Neutrophil (primary cell): Measurements from ENCODE around the gene GAB3.
"Not testable (repeated sequence)": the region's sequence is repeated elsewhere in the genome, so short reads cannot be mapped to it uniquely, and the experiment has no call there.

Experiments used
- H3K27ac ChIP-seq: fragments of 200-600 bp; sonication (generic); 2 replicates; pipeline ENCODE4 v1.5.1; 2016; ENCODE audit warnings: mild to moderate bottlenecking, moderate library complexity
- H3K27me3 ChIP-seq: fragments of 200-600 bp; sonication (generic); 2 replicates; pipeline ENCODE4 v1.6.0; 2016; ENCODE audit warnings: mild to moderate bottlenecking
- H3K36me3 ChIP-seq: fragments of 200-600 bp; sonication (generic); 2 replicates; pipeline ENCODE4 v1.5.1; 2017
- H3K4me1 ChIP-seq, 2 experiments: fragments of 200-600 bp in 1 of 2; sonication (generic) in 1 of 2; 1 replicate in 1 of 2; 2 replicates in 1 of 2; pipeline versions ENCODE4 v1.5.1 to v1.6.1; 2013 to 2016; ENCODE audit warnings: low read depth in 1 of 2, low read length in 1 of 2, mild to moderate bottlenecking in 1 of 2, moderate library complexity in 1 of 2; ENCODE audit not compliant: control insufficient read depth in 1 of 2, insufficient read depth in 1 of 2
- H3K4me3 ChIP-seq, 2 experiments: fragments of 200-600 bp in 1 of 2; sonication (generic) in 1 of 2; 1 replicate in 1 of 2; 2 replicates in 1 of 2; pipeline ENCODE4 v1.5.1; 2013 to 2016; ENCODE audit warnings: low read depth in 1 of 2, low read length in 1 of 2, mild to moderate bottlenecking in 1 of 2, moderate library complexity in 1 of 2
- H3K9me3 ChIP-seq: fragments of 200-600 bp; sonication (generic); 2 replicates; pipeline ENCODE4 v1.5.1; 2016
- TF ChIP-seq, protein P1 (sequence below): fragments of 200-600 bp; sonication (generic); IDR thresholded peaks from 2 replicates; pipeline ENCODE4 v1.5.1; 2016; ENCODE audit warnings: antibody characterized with exemption

Gene GAB3

GRCh38 chrX:154654925-154655324 lies 96.0 kb downstream of the GAB3 start:
- H3K27me3 ChIP-seq = no peaks in the 10 kb centered on the region
- H3K4me1 ChIP-seq = no peaks in the 10 kb centered on the region
- no peak overlapping the region for H3K27ac ChIP-seq
- H3K36me3 ChIP-seq = no peaks in the 10 kb centered on the region
- H3K4me3 ChIP-seq = no peak overlapping the region
- H3K9me3 ChIP-seq = no peaks in the 10 kb centered on the region
- TF ChIP-seq, protein P1, sequence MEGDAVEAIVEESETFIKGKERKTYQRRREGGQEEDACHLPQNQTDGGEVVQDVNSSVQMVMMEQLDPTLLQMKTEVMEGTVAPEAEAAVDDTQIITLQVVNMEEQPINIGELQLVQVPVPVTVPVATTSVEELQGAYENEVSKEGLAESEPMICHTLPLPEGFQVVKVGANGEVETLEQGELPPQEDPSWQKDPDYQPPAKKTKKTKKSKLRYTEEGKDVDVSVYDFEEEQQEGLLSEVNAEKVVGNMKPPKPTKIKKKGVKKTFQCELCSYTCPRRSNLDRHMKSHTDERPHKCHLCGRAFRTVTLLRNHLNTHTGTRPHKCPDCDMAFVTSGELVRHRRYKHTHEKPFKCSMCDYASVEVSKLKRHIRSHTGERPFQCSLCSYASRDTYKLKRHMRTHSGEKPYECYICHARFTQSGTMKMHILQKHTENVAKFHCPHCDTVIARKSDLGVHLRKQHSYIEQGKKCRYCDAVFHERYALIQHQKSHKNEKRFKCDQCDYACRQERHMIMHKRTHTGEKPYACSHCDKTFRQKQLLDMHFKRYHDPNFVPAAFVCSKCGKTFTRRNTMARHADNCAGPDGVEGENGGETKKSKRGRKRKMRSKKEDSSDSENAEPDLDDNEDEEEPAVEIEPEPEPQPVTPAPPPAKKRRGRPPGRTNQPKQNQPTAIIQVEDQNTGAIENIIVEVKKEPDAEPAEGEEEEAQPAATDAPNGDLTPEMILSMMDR = no peak

- Histone ChIP-seq H3K9me3 (no peaks in the 10 kb centered on the region), H3K36me3 (no peaks in the 10 kb centered on the region), H3K4me3 (no peak overlapping the region), H3K4me1 (no peaks in the 10 kb centered on the region), H3K27me3 (no peaks in the 10 kb centered on the region), H3K27ac (no peak overlapping the region)
- TF ChIP-seq, protein P1 = no peak
These were observed 96.5 kb downstream of the GAB3 start for GRCh38 chrX:154654372-154654771.

DNA sequence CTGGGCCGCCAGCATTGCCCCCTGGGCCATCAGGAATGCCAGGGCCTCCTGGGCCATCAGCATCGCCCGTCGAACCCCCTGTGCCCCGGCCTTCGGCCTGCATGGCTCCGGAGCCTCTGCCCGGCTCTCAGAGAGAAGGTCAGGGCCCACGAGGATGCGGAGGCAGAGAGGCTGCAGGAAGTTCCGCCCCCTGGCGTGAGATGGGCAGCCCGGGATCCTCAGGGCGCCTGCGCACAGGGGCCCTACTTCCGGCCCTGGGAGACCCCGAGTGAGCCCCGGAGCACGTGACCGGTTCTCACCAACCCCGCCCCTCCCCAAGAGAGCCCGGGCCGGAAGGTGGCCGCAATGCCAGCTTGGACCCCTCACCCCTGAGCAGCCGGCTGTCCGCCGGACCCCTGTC lies 97.5 kb downstream of the GAB3 start, which contains the start of gene CTAG2:
TSS of gene CTAG2 (minus strand) at position 167 of the 400 bp plus-strand sequence. CDS start at position 103, 64 bp downstream.
- H3K4me1 ChIP-seq, H3K4me3 ChIP-seq, H3K27me3 ChIP-seq, H3K36me3 ChIP-seq, H3K27ac ChIP-seq, H3K9me3 ChIP-seq: not testable (repeated sequence)

DNA sequence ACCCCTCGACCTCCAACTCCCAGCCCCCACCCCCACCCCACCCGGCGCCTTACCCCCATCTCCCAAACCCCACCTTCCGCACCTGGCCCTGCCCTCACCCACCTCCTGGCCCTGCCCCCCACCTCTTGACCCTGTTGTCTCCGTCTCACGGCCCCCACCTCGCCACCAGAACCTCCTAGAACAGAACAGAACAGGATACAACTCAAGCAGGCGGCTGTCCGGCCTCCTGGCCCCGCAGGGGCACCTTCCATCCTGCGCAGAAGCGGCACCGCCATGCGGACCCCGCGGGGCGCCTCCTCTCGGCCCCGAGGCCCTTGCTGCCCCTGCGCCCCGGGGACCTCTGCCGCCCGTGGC lies 97.9 kb downstream of the GAB3 start:
- H3K27me3 ChIP-seq = no peaks in the 10 kb centered on the region
- no peaks in the 10 kb centered on the region for H3K4me1 ChIP-seq
- H3K36me3 ChIP-seq = no peaks in the 10 kb centered on the region
- H3K4me3 ChIP-seq = no peak overlapping the region
- no peaks in the 10 kb centered on the region for H3K9me3 ChIP-seq
- H3K27ac ChIP-seq = no peak overlapping the region
- TF ChIP-seq, protein P1 = no peak

- H3K4me3 ChIP-seq = no peak overlapping the region
- no peaks in the 10 kb centered on the region for H3K4me1 ChIP-seq
- no peaks in the 10 kb centered on the region for H3K36me3 ChIP-seq
- H3K27me3 ChIP-seq = no peaks in the 10 kb centered on the region
- TF ChIP-seq, protein P1 = no peak
- H3K27ac ChIP-seq = no peak overlapping the region
- no peaks in the 10 kb centered on the region for H3K9me3 ChIP-seq
These were observed 98.4 kb downstream of the GAB3 start for GRCh38 chrX:154652311-154653047.

DNA sequence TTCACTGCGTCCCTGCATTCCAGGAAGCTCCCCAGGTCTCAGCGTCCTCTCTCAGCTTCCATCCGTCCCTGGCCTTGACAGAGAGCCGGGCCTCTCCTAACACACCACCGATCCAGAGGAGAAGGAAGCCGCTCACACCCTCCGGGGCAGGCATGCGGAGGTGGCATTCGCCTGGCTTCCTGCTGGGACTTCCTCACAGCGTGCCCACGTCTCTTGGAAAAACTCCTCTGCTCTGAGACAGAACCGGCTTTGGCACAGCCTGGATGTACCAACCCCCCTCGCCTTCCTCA lies 100.7 kb downstream of the GAB3 start:
- no peaks in the 10 kb centered on the region for H3K4me1 ChIP-seq
- H3K36me3 ChIP-seq = no peaks in the 10 kb centered on the region
- no peak overlapping the region for H3K27ac ChIP-seq
- H3K27me3 ChIP-seq = no peaks in the 10 kb centered on the region
- no peak overlapping the region for H3K4me3 ChIP-seq
- TF ChIP-seq, protein P1 = no peak
- no peaks in the 10 kb centered on the region for H3K9me3 ChIP-seq
